ENCODE measurements around the gene FTO.

GRCh38 chr16:54136276-54136625 lies 432.3 kb downstream of the FTO start:
- TF ChIP-seq CTCF (IDR thresholded peaks at IDR 0.05) (no peak), POLR2A (IDR thresholded peaks at IDR 0.05) (no peak)

Data from thyroid gland (tissue), 4 donors.